Thyroid gland (tissue), 4 donors: ENCODE data around the gene LILRB5.

ENCODE experiments used
- POLR2A ChIP-seq, 2 donors: fragments of 450-650 bp; IDR thresholded peaks; one replicate each; pipeline ENCODE4 v1.6.1; 2017; ENCODE audit warnings: antibody characterized with exemption in 2 of 2, mild to moderate bottlenecking in 2 of 2, moderate library complexity in 1 of 2
- TF ChIP-seq, protein P1 (sequence below), 6 experiments: fragments of 200-600 bp in 3 of 6; fragments of 450-650 bp in 3 of 6; sonication (generic) in 3 of 6; IDR thresholded peaks; one replicate each; pipeline ENCODE4 v1.5.1; 2016 to 2019; ENCODE audit warnings: antibody characterized with exemption in 6 of 6, mild to moderate bottlenecking in 2 of 6, inconsistent platforms in 1 of 6, moderate library complexity in 1 of 6

DNA sequence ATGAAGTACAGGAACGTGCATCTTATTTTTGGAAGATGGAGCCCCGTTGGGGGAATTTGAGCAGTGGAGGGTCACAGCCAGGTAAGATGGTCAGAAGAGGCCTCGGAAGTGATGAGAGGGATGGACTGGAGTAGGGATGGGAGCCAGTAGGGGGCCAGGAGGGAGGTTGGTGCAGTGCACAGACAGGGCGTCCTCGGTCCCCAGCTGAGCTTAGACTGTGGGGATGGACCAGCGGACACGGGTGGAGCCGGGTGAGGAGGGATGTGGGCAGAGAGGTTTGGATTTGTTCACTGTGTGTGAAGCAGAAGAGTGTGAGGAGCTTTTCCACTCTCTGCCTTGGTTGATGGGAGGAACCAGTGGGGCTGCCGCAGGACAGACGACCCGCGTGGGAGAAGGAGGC lies 45.8 kb downstream of the LILRB5 start:
- TF ChIP-seq, protein P1, sequence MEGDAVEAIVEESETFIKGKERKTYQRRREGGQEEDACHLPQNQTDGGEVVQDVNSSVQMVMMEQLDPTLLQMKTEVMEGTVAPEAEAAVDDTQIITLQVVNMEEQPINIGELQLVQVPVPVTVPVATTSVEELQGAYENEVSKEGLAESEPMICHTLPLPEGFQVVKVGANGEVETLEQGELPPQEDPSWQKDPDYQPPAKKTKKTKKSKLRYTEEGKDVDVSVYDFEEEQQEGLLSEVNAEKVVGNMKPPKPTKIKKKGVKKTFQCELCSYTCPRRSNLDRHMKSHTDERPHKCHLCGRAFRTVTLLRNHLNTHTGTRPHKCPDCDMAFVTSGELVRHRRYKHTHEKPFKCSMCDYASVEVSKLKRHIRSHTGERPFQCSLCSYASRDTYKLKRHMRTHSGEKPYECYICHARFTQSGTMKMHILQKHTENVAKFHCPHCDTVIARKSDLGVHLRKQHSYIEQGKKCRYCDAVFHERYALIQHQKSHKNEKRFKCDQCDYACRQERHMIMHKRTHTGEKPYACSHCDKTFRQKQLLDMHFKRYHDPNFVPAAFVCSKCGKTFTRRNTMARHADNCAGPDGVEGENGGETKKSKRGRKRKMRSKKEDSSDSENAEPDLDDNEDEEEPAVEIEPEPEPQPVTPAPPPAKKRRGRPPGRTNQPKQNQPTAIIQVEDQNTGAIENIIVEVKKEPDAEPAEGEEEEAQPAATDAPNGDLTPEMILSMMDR (IDR thresholded peaks at IDR 0.05) = no peak
- TF ChIP-seq POLR2A (IDR thresholded peaks at IDR 0.05) = no peak
